Stimulated activated CD4-positive, alpha-beta T cell treated with anti-CD3 and anti-CD28 coated beads, Interleukin-1b, Interleukin-23, amount 100 ng/mL, for 1 hour (primary cell): Measurements from ENCODE around the gene CLIP2.
"Not testable (repeated sequence)": the region's sequence is repeated elsewhere in the genome, so short reads cannot be mapped to it uniquely, and the experiment has no call there.

Source experiments
- DNase-seq, 2 donors: peaks; one replicate each; pipeline ENCODE4 v3.0.0-alpha.2; 2020; ENCODE audit warnings: low read depth in 2 of 2

The CLIP2 gene

DNA sequence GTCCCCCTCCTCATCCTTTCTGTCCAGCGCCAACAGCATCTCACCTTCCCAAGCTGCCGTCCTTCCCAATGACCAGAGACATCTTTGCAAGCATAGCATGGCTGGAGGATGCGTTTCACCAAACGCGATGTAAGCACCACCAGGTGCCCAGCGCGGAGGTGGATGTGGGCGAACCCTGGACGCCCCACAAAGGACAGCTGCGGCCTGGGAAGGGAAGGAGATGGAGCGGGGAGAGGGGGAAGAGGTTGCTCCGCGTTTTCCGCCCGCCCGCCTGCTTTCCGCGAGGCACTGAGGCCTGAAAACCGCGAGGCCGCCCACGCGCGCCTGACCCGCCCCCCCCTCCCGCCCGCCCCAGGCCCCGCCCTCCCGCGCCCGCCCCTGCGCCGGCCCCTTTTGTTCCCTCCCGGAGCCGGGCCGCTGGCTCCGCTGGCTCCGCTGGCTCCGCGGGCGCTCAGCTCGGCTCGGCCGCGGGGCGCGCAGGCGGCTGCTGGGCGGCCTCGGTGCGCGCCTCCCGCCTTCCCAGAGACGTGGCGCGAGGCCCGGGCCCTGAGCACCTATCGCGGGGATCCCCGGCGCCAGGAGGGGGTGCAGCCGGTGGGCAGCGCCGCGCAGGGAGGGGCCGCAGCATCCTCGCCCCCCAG, at the start of gene CLIP2:
Gene CLIP2 (plus strand): TSS at position 390 of the 641 bp plus-strand sequence. CDS start 28,140 bp downstream, outside the sequence.
- DNase-seq: peak; percentile 58 to 64

GRCh38 chr7:74240482-74240881, 48.7 kb upstream of the CLIP2 start:
- no peak for DNase-seq

DNA sequence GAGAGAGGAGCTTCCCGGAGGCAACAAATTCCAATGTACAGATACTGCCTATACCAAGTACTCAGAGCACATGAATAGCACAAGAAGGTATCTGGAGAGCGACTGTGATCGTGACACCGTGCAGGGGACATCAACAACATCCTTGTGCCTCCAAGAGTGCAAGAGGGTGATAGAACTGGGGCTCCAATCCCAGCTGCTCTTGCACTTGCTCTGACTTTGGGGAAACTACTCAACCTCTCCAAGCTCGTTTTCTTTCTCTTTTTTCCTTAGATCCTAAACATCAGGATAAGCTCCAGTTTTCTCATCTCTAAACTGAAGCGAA, 47.1 kb upstream of the CLIP2 start:
- no peak for DNase-seq

- DNase-seq: no peak
Measured at GRCh38 chr7:74246497-74246896, 42.7 kb upstream of the CLIP2 start.

DNA sequence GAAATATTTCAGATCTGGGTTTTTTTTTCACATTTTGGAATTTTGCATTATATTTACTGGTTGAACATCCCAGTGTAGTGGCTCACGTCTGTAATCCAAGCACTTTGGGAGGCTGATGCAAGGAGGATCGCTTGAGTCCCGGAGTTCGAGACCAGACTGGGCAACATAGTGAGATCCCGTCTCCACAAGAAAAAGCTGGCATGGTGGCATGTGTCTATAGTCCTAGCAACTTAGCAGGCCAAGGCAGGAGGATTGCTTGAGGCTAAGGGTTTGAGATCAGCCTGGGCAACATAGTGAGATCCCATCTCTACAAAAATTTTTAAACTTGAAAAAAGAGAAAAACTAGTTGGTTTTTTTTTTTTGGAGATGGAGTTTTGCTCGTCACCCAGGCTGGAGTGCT, 41.1 kb upstream of the CLIP2 start:
- DNase-seq: no peak

GRCh38 chr7:74249058-74249457, 40.1 kb upstream of the CLIP2 start:
- not testable (repeated sequence) for DNase-seq

GRCh38 chr7:74252893-74253292, 36.3 kb upstream of the CLIP2 start:
- no peak for DNase-seq

DNA sequence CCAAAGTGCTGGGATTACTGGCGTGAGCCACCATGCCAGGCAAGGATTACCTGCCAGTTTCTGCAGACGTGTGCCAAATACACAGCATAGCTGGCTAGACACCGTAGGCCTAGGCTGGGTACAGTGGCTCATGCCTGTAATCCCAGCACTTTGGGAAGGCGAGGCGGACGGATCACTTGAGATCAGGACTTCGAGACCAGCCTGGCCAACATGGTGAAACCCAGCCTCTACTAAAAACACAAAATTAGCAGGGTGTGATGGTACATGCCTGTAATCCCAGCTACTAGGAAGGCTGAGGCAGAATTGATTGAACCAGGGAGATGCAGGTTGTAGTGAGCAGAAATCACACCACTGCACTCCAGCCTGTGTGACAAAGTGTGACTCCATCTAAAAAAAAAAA, 35.9 kb upstream of the CLIP2 start:
- no peak for DNase-seq

DNA sequence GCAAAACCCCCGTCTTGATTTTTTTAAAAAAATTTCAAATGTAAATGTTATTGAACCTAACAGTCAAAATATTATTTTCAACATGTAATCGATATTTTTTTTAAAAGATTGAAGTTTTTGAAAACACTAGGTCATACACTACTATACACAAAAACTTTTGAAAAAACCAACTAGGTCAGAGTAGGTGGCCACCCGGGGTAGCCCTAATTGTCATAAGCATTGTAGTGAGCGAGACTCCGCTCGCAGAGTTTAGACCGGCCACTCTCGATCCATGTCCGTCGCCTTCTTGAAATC, 35.4 kb upstream of the CLIP2 start:
- DNase-seq: no peak

GRCh38 chr7:74254129-74254857, 34.9 kb upstream of the CLIP2 start, which contains the start of gene RFC2:
RFC2 (minus strand) TSS chr7:74254399; CDS start chr7:74254383, 16 bp downstream.
- DNase-seq: peak; percentile 90 to 97

DNA sequence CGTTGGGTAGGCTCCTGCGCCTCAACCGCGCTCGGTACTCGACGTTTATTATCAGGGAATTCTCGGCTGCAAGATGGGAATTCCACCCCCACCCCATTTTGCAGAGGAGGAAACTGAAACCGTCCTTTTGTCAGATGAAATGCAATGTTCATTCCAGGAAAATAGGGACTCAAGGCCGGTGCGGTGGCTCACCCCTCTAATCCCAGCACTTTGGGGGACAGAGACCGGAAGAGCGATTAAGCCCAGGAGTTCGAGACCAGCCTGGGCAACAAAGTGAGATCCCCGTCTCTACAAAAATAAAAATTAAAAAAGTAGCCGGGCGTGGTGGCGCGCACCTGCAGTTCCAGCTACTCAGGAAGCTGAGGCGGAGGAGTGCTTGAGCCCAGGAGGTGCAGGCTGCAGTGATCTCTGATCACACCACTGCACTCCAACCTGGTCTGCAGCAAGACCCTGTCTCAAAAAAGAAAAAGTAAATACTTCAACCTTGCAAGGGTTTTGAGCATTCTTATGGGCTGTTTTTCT, 34.3 kb upstream of the CLIP2 start:
- DNase-seq: no peak

GRCh38 chr7:74255461-74255860, 33.7 kb upstream of the CLIP2 start:
- not testable (repeated sequence) for DNase-seq

GRCh38 chr7:74256491-74257408, 32.5 kb upstream of the CLIP2 start:
- DNase-seq: no peak

DNA sequence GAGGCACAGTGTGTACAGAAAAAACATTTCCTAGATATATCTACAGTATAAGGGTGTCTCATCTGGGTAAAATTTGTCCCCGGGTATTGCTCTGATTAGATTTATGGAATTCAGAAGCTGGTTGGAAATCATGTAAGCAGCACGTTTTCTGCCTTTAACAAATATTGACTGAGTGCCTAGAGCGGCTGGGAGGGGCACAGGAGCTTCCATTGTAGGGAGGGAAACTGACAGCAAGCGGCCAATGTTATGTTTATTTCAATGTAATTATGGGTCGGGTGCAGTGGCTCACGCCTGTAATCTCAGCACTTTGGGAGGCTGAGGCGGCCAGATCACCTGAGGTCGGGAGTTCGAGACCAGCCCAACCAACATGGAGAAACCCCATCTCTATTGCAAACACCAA, 30.6 kb upstream of the CLIP2 start:
- DNase-seq: no peak

DNA sequence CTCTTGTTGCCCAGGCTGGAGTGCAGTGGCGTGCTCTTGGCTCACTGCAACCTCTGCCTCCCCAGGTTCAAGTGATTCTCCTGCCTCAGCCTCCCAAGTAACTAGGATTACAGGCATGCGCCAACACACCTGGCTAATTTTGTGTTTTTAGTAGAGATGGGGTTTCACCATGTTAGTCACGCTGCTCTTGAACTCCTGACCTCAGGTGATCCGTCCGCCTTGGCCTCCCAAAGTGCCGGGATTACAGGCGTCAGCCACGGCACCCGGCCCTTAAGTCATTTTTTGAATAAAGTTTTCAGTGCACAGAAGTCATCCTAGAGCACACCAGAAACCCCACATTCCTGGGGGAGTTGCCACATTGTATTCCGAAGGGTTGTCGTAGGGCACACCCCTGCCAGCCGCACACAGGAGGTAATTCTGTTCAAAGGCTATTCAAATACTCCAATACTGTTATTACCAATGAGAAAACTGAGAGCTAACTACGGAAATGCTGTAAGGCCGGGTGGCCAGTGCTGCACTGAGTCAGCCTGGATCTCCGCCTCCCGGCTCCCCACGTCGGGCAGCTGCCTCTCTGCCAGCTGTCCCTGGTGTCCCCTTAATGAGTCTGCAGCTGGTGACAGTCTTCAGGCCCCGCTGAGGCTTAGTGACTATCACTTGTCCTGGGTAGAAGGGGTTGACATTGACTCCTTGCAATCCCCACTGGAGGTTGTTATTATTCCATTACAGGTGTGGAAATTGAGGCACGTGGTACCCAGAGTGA, 26.4 kb upstream of the CLIP2 start:
- no peak for DNase-seq

DNA sequence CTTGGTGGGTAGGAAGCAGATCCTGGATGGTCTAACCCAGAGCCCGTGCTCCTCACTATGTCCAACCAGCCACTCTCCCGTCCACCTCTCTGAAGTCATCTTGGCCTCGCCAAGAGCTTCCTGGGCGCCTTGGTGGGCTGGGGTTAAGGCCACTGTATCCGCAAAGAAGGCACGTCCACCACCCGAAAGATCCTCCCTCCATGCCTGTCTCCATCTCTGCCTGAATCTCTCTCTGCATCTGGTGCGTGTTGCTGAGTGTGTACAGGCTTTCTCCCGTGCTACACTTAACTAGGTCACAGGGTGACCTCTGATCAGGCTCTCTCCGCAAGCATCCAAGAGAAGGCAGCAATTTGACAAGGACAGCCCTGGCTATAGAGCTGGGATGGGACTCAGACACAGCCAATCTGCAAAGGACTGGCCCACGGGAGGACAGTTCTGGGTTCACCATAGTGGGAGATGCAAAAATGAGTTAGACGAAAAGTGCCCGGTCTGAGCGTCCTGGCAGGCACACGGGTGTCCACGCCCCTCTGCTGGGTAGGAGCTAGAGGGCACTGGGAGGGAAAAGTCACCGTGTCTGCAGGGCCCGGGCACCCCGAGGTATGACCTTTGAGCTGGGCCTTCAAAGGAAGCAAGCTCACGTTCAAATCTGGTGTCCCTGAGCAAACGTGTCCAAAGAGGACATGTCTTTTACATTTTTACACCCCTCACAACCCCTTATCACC, 25.6 kb upstream of the CLIP2 start:
- no peak for DNase-seq

GRCh38 chr7:74266191-74266963, 22.8 kb upstream of the CLIP2 start:
- DNase-seq: no peak

DNA sequence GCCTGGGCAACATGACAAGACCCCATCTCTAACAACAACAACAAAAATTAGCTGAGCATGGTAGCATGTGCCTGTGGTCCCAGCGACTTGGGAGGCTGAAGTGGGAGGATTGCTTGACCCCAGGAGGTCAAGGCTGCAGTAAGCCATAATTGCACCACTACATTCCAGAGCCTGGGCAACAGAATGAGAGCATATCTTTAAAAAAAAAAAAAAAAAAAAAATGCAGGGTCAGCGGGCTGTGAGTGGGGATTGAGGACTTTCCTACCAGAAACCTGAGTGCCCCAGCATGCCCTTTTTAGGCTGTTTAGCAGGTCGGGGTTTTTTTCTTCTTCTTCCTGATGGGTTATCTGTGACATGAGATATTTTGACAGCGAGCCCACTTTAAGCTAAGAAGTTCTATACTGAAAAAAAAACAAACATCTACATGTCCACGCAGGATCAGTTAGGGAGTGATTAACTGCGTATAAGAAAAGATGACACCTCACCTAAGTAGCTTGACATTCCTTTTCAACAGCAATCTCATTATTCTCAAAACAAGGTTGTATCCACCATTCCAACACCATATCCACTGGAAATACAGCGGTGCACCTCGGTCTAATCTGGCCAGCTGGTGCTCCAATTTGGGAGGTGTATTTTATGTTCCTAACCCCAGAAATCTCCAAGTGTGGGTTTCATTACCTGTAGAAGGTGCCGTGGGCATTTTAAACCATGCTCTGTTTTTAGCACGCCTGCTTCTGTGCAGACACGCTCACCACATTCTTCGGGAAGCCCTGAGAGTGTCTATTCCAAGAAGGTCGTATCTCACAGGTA, 21.2 kb upstream of the CLIP2 start:
- DNase-seq: no peak

- DNase-seq: peak in 1 of 2 donors; percentile 28
Measured at GRCh38 chr7:74269757-74270277, 19.4 kb upstream of the CLIP2 start.
